IPS-NIHi7 (cell line): ENCODE results near the gene ZMYND8.
"Not testable (repeated sequence)": the region's sequence is repeated elsewhere in the genome, so short reads cannot be mapped to it uniquely, and the experiment has no call there.

Experiments
- DNase-seq: peaks from one replicate; pipeline ENCODE4 v3.0.0; 2012; ENCODE audit warnings: mixed read lengths; ENCODE audit errors: extremely low spot score

The ZMYND8 gene

DNA sequence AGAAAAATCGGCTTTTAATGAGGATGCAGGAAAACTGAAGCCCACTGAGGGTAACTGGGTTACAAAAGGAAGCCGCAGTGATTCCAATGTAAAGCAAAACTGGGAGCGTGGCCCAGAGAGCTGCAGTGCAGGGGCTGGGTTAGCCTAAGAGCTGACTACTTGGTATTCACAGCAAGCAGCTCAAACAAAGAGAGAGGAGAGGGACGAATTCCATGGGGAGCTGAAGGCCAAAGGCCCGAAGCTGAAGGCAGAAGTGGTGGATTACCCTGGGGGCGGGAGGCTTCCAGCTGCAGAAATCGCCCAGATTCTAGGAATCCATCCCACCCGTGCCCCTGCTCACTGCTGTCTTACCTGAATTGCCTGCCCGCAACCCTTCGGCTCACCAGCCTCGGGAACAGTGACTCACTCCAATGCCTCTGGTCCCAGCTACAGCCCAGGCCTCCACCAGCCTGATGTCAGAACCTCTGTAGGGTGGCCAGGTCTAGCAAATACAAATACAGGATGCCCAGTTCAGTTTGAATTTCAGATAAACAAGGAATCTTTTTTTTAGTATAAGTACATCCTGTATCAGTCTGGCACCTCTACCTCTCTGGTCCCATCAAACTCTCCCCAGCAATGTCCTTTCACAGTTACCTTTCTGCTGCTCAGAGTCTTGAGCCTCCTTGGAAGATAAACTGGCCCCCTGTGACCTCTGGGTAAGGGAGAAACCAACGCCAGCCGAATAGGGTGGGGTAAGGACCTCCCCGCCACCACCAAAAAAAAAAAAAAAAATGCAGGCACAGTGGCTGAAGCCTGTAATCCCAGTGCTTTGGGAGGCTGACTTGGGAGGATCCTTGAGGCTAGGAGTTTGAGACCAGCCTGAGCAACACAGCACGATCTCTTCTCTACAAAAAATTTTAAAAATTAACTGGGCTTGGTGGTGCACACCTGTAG, 14.6 kb upstream of the ZMYND8 start:
- peak; percentile 32 for DNase-seq

DNA sequence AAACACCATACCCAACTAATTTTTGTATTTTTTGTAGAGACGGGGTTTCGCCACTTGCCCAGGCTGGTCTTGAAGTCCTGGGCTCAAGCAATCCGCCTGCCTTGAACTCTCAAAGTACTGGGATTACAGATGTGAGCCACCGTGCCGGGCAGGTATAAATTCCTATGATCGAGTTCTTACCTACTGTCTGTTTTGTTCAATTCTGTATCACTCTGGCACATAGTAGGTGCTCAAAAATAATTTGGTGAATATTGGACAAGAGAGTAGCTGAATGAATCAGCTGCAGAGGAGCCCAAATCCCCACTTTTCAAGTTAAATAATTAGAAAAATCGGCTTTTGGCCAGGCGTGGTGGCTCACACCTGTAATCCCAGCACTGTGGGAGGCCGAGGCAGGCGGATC, 13.7 kb upstream of the ZMYND8 start:
- DNase-seq = no peak

DNA sequence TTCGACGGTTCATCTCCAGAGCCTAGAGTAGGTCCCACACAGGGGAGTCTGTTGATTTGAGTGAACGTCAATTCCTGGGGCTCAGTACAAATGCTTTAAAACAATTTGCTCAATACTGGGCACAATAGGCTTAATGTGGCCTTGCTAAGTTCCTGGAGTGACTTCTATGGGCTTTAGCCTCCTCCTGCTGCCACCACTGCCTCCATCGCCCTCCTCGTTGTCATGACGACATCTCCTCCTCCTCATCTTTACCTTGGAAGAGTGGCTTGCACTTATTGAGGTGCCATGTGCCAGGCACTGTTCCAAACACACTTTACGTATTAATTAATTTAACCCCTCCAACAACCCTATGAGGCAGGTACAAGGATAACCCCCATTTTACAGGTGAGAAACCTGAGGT, 11.8 kb upstream of the ZMYND8 start:
- no peak for DNase-seq

DNA sequence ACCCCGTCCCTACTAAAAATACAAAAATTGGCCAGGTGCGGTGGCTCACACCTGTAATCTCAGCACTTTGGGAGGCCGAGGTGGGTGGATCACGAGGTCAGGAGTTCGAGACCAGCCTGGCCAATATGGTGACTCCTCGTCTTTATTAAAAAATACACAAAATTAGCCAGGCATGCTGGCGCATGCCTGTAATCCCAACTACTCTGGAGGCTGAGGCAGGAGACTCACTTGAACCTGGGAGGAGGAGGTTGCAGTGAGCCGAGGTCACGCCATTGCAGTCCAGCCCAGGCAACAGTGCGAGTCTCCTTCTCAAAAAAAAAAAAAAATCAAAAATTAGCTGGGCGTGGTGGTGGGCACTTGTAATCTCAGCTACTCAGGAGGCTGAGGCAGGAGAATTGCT, 9.8 kb upstream of the ZMYND8 start:
- not testable (repeated sequence) for DNase-seq

DNA sequence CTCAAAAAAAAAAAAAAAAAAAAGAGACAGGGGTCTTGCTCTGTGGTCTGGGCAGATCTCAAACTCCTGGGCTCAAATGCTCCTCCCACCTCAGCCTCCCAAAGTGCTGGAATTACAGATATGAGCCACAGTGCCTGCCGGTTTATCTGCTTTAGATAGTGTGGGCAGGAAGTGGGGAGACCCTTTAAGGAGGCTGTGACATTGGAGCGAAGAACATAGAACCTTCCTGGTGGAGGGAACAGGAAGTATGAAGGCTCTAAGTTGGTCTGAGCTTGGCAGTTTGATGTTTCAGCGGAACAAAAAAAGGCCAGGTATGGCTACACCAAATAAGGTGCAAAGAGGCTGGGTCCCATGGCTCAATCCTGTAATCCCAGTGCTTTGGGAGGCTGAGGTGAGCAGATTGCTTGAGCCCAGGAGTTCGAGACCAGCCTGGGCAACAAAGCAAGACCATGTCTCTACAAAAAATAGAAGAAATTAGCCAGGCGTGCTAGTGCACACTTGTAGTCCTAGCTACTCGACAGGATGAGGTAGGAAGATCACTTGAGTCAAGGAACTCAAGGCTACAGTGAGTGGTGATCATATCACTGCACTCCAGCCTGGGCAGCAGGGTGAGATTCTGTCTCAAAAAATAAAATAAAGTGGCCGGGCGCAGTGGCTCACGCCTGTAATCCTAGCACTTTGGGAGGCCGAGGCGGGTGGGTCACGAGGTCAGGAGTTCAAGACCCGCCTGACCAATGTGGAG, 8.7 kb upstream of the ZMYND8 start:
- DNase-seq = no peak

DNA sequence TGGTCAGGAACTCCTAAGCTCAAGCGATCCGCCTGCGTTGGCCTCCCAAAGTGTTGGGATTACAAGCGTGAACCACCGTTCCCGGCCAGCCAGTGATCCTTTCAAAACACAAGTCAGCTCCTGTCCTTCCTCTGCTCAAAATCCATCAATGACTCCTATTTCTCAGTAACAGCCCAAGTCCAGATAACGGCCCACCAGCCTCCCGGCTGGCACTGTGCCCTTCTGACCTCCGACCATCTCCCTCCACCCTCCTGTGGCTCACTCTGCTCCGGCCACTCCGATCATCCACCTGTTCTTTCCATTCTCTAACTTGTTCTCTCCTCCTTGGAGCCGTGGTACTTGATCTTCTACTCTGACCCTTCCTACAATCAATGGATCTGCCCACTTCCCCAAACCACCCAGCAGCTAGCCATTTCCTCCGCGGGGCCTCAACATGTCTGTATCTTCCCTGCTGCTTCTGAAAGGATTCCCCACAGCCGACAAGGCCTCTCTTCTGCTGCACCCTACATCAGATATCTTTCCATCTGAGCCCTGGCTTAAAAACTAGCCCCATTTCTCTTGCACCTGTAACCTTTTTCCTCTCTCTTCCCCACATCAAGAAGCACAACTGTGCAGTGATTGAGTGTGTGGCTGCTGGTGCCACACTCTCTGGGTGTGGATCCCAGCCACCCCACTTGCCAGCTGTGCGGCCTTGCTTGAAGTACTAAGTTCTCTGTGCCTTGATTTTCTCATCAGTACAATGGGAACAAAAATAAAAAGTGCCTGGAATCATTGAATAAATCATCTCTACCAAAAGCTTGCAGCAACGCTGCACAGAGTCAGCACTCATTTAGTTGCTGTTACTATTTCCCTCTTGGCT, 6.1 kb upstream of the ZMYND8 start:
- no peak for DNase-seq

DNA sequence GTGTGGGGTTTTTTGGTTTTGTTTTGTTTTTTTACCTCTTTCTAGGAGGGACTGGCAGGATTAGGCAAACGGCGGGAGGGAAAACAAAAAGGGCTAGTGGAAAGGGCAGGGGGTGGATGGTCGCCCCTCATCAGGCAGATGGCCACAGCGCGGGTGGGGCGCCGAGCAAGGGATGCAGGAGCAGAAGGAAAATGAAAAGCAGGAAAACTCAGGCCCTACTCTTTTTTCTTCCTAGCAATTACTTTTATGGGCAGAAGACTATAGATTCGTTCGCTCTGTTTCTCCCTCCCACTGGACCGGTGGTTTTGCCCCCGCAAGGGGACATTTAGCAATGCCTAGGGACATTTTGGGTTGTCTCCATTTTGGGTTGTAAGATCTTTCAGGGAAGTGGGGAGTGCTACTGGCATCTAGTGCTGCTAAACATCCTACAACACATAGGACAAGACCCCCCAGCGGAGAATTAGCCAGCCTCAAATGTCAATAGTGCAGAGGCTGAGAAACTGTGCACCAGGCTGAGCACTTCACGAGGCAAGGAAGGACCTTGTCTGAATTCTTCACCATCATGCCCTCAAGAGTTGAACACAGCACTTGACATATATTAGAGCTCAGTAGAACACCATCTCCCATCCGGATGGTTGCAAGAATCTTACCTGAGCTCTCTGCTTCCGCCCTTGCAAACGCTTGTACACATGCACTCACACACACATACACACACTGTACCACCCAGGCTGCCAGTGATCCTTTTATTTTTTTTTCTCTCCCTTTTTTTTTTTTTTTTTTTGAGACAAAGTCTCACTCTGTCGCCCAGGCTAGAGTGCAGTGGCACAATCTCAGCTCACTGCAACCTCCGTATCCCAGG, 4.8 kb upstream of the ZMYND8 start:
- DNase-seq = no peak

DNA sequence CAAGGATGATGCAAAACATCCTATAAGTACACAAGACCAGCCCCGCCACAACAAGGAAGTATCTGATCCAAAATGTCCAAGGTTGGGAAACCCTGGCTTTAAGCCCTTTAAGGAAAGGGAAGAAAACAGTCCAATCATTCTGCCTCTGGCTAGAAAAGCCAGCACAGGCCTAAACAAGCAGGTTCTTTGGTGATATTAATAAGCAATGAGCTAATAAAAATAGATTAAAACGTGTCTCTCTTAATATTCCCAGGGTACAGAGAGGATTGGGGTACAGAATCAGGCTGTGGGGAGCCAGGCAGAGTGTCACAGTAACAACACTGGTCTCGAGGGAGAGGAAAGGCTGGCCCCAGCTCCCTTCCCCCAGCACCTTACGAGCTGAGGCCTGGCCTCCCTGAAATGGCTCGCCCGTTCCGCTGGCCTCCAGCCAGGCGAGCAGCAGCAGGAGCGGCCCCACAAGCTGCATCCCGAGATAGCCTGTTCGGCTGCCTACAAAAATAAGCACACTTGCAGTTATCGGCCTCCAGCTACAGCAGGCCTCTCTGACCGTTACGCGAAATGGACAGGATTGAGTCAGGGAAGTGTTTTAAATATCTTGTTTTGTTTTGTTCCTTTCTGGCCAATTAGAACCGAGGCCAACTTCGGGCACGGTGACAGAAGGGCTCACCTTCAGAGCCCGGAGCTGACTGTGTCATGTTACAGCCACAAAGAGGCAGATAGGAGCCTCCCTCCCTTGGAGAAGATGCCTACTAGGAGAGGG, 4.0 kb upstream of the ZMYND8 start:
- no peak for DNase-seq

DNA sequence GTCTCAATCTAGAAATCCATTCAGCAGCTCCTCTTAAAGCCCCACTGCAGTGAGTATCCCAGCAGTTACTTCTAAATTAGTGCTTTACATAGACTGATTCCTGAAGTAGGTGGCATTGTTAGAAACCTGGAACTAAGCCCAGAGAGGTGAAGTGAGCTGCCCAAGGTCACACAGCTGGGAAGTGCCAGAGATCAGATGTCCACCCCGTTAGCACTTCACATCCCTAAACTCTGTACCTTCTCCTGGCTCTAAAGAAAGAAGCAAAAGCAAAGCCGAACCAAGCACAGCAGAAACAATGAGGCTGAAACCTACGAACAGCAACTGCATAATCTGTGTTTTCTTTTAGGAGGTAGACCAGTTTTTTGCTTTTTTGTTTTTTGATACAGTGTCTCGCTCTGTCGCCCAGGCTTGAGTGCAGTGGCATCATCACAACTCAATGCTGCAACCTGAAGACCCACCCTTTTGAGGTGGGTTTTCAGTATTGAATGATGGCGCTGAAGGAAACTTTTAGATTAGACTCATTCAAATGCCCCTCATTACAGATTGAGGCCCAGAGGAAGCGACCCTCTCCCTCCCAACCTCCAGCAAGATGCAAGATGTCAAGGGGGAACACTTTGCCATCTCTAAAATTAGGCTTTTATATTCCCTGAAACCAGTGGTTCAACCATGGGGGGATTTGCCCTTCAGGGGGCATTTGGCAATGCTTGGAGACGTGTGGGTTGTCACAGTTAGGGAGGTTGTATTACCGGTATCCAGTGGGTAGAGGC, 3.2 kb upstream of the ZMYND8 start:
- DNase-seq = no peak

DNA sequence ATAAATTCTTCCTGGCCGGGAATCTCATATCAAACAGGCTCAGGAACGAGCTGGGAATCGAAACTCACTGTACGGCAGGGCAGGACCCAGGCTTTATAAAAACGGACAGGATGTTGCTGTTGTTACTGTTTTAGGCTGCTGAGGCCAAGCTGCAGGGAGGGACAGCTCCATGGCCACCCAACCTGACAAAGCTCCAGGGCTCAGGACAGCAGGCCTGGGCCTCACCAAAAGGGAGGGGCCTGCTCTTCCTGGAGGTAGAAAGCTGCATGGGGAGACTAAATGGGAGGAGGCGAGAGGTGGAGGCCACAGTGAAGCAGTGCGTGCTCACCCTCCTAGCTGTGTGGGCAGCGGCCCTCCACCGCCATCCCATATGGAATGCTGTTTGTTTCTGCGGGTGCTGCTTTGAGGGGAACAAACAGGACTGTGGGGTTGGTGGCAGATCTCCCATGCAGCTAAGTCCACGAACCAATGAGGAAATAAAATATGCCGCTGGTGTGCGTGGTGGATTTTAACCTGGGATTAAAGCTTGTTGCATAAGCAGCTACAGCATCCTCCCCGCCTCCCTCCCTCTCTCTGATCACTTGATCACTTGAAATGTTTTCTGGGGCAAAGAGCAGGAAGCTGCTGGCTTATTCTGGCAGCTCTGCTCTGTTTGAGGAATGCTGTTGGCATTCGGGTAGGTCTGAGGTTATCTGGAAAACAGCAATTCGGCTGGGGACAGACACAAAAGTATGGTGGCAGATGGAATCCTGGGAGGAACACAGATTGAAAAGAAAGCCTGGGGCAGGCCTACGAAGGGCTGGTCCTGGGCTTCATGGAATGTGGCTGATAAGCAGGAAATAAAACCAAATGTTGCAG, 2.4 kb upstream of the ZMYND8 start:
- DNase-seq = peak; percentile 27

DNA sequence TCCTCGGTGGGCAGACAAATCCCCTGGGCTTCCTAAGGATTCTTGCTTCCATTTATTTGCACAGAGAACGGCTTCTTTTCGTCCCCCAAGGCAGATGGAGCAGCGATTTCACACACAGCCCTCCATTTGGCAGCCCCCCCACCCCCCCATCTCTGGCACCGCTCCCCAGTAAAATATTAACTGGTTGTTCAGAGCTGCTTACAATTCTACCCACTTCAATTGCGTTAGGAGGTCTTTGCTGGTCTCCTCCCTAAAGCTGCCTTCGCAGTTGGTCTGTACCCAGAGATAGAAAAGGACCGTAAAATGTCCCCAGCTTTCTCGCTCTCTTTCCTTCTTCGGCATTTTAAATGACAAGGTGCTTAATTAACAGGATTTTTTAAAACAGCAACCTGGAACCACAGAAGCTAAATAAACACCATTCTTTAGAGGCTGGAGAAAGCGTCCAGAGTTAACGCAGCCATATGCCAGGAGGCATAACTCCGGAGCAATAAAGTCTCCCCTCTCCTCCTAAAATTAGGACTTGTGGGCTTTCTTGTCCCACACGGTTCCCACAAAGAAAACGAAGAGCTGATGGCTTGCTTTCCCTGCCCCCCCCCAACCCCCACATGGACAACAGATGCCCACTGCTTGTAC, 1.7 kb upstream of the ZMYND8 start:
- DNase-seq = no peak

DNA sequence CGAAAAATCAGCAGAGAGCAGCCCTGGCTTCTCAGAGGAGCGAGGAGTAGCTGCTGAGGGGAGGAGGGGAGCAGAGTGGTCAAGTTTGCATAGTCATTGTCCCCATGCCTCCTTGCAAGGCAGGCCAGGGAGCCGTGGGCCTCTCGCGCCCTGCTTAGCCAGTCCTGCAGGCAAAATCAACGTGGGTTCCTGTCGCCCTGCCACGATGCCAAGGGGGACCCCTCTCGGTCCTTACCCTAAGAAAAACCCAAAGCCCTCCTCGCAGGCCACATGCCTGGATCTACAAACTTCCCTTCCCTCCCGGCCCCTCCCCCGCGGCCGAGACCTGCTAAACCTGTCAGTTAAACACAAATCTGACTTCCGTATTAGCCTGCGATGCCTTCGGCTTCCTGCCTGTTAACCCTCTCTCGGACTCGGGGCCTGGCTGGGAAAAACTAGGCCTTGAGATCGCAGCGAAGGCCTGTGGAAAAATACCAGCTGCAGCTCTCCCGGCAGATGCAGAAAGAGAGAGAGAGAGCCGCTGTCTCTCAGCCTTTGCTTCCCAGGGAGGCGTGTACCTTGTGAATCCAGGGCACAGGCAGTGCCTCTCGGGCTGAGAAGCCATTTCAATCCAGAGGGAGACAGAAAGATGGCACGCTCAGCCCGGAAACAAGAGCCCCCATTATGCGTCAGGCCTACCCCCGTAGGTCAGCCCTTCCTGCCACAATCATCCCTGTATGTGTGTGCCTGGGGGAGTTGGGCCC, 968 bp upstream of the ZMYND8 start:
- peak; percentile 33 for DNase-seq

DNA sequence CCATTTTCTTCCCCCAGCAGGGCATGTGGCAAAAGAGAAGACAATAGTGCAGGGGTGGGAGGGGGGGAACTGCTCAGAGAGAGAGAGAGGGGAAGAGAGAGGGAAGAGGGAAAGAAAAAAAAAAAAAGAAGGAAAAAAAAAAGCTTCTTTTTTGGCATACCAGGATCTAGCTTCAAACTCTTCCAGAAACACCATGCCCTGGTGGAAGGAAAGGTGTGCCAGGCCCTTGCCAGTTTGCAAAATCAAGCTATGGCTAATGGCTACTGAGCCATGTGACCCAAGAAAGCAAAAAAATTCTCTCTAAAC, 326 bp downstream of the ZMYND8 start:
- no peak for DNase-seq

DNA sequence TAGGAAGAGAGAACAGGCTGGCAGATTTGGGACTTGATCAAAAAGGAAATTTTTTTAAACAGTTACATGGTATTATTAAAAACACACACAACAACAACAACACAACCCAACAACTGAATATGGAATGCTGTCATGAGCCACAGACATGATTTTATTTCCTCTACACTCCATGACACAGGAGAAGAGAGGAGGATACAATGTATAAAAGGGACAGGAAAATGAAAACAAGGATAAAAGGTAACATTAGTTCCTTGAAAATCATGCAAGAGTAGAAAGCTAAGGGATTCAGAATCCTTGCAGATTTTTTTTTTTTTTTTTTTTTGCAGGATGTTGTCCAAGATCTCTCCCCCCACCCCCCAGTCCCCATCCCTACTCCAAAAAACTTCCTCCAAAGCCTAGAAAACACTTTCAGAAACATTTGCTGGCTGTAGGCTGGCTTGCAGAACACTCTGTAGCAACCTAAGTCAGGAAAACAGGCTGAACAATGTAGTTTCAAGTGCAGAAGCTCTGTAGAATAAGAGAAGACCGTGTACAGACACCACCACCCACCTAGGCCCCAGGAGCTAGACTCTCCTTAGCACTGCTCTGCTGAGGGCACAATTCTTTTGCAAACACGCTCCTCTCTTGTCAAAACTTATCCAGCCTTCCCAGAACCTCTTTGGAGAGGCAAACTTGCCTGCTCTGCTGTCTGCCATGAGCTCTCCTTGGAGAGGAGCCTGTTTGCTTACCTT, 845 bp downstream of the ZMYND8 start:
- DNase-seq = no peak

DNA sequence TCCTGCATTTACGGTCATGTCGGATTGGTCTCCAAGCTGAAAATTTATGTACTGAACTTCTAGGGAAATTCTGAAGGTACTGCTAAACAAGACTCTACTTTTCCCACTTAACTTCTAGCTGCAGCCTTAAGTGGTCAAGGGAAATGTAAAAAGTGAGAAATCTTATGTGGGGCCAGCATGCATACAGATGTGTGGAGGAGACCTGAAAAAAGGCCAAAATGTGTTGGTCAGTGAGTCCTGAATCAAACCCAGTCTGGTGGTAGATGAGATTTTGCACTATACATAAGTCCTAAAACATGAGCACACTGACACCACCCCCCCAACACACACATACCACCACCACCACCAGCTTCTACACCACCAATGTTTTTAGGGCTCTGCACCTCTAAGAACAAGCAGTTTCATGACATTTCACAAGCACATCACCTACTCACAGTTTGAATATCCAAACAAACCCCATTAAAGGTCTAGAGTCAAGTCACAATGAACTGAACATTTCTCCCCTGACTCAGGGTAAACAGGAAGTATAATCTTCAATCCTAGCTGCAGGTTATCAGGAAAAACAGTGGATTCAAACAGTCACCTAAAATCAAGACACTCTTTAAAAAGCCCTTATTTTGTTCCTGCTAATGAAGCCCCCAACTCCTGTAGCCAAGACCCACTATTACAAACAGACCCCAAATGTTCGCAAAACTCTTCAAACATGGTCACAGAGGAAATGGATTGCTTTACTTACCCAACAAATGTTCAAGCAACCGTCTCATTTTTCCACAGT, 1.6 kb downstream of the ZMYND8 start:
- DNase-seq = no peak

DNA sequence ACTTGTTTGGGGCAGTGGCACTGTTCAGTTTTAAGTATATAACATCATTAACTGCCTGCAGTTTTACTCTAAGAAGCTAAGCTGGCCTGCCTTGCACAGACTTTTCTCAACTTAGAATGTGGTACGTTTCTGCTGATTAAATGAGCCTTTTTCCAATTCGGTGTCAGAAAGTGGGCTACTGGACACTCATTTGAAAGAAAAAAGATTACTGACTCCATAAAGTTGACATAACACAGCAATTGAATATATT, 2.1 kb downstream of the ZMYND8 start:
- no peak for DNase-seq
